HFF-Myc (cell line): ENCODE measurements around the gene EIF4E2.
A peak's percentile ranks its signal among the peaks of the same experiment; 100 is the strongest.

ENCODE experiments used
- DNase-seq: peaks from one replicate; pipeline ENCODE4 v3.0.0-alpha.2; 2011; ENCODE audit warnings: low read depth; ENCODE audit errors: extremely low read depth
- H3K4me3 ChIP-seq: replicated peaks from 2 replicates; pipeline ENCODE4 v1.5.1; 2011; ENCODE audit warnings: low read depth, mild to moderate bottlenecking, control low read depth, low read length
- TF ChIP-seq, protein P1 (sequence below): IDR thresholded peaks from 2 replicates; pipeline ENCODE4 v1.5.1; 2012; ENCODE audit warnings: mild to moderate bottlenecking, low read depth, low read length, control low read depth; ENCODE audit errors: missing control alignments

EIF4E2 gene

DNA sequence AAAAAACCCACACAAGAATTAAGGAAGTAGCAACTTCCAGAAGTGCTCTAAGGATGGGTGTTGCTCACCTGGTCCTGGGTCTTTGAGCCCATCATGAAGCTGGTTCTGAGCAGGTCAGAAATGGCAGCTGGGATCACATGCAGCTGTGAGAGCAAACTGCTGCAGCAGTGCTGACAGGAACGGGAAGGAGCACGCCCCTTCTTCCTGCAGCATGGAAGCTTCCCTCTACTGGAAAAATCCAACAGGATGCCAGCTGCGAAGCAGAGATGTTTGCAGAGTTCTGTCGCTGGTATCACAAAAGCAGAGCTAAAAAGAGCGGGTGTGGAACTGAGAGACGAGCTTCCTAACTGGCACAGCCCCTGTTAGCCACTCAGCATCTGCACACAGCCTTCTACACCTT, 33.7 kb downstream of the EIF4E2 start:
- no peak for DNase-seq
- TF ChIP-seq, protein P1, sequence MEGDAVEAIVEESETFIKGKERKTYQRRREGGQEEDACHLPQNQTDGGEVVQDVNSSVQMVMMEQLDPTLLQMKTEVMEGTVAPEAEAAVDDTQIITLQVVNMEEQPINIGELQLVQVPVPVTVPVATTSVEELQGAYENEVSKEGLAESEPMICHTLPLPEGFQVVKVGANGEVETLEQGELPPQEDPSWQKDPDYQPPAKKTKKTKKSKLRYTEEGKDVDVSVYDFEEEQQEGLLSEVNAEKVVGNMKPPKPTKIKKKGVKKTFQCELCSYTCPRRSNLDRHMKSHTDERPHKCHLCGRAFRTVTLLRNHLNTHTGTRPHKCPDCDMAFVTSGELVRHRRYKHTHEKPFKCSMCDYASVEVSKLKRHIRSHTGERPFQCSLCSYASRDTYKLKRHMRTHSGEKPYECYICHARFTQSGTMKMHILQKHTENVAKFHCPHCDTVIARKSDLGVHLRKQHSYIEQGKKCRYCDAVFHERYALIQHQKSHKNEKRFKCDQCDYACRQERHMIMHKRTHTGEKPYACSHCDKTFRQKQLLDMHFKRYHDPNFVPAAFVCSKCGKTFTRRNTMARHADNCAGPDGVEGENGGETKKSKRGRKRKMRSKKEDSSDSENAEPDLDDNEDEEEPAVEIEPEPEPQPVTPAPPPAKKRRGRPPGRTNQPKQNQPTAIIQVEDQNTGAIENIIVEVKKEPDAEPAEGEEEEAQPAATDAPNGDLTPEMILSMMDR = no peak
- H3K4me3 ChIP-seq = no peak overlapping the region

DNA sequence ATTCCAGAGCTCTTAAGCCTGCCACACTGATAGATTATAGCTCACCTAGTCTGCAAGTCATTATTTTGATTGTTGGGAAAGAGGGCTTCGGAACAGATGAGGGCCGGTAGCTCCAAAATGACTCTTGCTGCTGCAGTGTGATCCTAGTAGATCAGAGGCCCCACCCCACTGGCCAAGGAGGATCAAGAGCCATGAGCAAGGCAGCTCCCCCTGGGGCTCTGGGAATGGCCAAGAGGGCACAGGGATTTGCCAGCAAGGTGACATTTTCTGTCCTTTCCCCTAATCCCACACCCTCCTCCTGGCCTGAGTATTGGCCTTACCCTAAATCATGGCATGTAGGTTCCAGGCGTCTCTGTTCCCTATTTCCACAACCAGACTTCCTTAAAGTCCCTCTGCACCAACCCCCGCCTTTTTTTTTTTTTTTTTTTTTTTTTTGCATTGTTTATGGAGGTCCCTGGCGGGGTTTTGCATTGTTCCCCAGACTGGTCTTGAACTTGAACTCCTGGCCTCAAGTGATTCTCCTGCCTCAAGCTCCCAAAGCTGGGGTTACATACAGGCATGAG, 36.5 kb downstream of the EIF4E2 start:
- TF ChIP-seq, protein P1 = no peak
- DNase-seq = no peak
- H3K4me3 ChIP-seq = no peak overlapping the region

DNA sequence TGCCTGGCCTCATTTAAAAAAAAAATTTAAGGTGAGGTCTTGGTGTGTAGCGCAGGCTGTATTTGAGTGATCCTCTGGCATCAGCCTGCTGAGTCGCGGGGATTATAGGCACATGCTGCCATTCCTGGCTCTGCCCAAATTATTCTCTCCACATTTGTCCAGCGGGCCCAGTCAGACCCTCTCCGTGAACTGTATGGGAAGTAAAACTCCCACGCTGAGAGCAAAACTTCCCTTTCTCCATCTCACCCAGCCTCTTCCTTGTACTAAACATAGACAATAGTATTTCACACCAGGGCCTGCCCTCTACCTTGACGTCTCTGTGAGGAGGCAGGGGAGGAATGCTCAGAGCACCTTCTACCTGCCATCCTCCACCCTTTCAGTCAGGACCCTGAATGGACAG, 37.0 kb downstream of the EIF4E2 start:
- DNase-seq = no peak
- TF ChIP-seq, protein P1 = no peak
- H3K4me3 ChIP-seq = no peak overlapping the region

DNA sequence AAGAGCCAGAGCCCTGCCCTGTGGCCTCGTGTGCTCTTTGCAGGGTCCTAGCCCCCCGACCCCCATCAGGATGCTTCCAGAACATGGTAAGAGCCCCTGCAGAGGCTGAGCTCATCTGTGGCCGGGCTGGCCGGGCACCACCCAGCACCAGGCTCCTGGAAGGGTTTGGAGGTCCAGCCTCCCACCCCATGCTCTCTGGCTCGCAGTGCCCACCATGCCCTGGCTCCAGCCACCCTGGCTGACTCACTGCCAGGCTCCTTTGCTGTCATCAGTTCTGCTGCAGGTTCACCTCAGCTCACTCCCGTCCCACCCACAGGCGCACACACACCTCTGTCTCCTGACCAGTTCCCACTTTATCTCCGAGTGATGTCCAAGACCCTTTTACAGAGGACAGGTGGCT, 37.5 kb downstream of the EIF4E2 start:
- no peak overlapping the region for H3K4me3 ChIP-seq
- TF ChIP-seq, protein P1 = no peak
- DNase-seq = no peak

DNA sequence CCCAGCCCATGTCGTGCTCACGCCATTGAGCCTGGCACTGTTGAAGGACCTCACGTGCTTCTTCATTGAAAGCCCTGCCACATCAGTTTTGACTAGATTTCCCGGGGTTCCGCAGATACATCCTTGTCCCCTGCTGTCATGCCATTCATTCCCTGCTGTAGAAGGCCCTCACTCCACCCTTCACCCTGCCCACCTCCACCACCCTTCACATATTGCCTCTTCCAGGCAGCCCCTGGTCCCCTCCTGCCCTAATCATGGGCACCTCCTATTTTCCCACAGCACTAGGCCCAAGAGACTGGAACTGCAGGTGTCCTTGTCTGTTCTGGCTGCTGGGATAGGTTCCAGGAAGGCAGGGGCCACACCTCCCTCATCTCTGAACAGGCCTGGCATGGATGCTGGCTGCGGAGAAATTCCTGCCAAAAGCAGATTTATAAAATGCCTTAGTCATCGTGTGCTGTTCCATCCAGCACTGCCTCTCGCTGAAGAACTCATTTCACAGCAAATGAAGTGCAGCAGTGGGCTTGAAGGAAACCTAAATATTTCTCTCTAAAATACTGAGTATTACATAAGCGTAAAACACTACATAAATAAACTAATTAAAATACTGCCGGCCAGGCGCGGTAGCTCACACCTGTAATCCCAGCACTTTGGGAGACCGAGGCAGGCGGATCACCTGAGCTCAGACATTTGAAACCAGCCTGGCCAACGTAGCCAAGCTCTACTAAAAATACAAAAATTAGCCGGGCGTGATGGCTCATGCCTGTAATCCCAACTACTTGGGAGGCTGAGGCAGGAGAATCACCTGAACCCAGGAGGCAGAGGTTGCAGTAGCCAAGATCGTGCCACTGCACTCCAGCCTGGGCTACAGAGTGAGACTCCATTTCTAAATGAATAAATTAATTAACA, 38.4 kb downstream of the EIF4E2 start:
- DNase-seq = peak; percentile 48
- TF ChIP-seq, protein P1 = no peak
- H3K4me3 ChIP-seq = no peak overlapping the region

DNA sequence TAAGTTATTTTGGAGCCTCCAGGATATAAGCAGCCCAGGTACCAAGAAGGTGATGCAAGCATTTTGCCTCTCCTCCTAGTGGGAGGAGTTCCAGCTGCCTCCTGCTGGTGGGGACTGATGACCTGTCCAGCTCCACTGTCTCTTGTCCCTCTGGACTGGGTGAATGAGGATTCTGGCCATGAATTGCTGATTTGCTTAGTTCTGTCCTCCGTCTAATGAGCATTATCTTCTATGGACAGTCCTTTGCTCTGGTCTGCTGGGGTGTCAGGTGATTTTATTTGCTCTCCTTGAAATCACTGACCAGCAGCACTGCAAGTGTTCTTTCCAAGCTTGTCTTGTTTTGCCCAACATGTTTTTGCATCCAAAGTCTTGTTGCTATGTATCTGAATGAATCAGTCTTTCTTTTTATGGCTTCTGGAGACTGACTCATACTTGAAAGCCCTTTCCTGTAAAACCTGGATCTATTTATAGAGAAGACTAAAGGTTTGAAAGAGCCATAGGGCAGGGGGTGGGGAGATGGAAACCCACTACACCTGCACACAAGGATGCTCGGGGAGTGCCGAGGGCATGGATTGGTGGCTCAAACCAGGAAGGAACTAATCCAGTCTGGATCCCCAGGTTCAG, 42.4 kb downstream of the EIF4E2 start:
- TF ChIP-seq, protein P1 = peak; percentile 5
- DNase-seq = peak; percentile 52
- H3K4me3 ChIP-seq = no peak overlapping the region
